ENCODE data around the gene PHACTR4. TPM values are rescaled to one million over a fixed set of nuclear protein-coding genes. Genes with fewer than 3 reads are reported as not detected.

PHACTR4 gene
- total and polyA plus RNA-seq, 2 of the 8 experiments (the other 6 are each of a cell fraction or from before 2014, with no cell fraction given): 23.7 to 57.8 TPM

DNA sequence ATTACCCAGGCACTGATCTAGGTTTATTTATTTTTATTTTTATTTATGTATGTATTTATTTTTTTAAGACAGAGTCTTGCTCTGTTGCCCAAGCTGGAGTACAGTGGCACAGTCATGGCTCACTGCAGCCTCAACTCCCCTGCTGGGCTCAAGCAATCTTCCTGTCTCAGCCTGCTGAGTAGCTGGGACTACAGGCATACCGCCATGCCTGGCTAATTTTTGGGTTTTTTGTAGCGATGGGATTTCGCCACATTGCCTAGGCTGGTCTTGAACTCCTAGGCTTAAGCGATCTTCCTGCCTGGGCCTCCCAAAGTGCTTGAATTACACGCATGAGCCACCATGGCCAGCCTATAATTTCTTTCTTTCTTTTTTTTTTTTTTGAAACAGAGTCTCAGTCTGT lies 9.4 kb downstream of the PHACTR4 start (continued):
- TF ChIP-seq EZH2 (IDR thresholded peaks at IDR 0.05; ENCODE audit: low read depth, low read length, severe bottlenecking): no peak
- no peak for TF ChIP-seq ATF2 (IDR thresholded peaks at IDR 0.05; ENCODE audit: low read length)
- no peak for TF ChIP-seq PHF8 (conservative IDR thresholded peaks at IDR 0.05; ENCODE audit: low read depth, low read length)
- TF ChIP-seq RBBP5 (IDR thresholded peaks at IDR 0.05; ENCODE audit: borderline replicate concordance, low read depth, low read length): no peak

All from H1 (cell line).